Fibroblast of mammary gland (primary cell): ENCODE measurements around the gene PTPRN2.

Experiments
- DNase-seq: peaks from one replicate; pipeline ENCODE4 v3.0.0-alpha.2; 2010; ENCODE audit warnings: low read depth
- H3K4me3 ChIP-seq: 2 replicates; pipeline ENCODE4 v1.5.1; 2011; ENCODE audit warnings: low read depth, mild to moderate bottlenecking, low read length, moderate library complexity; ENCODE audit not compliant: control insufficient read depth
- TF ChIP-seq, protein P1 (sequence below): conservative IDR thresholded peaks from 2 replicates; pipeline ENCODE4 v1.5.1; 2011; ENCODE audit warnings: low read depth, low read length, inconsistent platforms; ENCODE audit not compliant: control insufficient read depth, insufficient read depth

The PTPRN2 gene

DNA sequence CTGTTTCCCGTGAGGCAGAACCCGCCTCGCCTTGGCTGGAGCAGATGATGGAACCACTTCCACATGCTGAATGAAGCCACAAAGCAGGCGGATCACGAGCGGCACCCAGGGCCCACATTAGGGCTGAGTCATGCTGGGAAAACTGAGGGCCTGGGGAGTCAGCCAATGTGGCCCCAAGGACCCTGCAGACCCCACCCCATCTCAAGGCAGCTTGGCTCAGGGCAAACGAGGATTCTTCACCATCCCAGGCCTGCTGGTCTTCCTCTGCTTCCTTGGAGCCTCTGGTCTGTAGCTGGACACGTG, 762.9 kb downstream of the PTPRN2 start:
- TF ChIP-seq, protein P1, sequence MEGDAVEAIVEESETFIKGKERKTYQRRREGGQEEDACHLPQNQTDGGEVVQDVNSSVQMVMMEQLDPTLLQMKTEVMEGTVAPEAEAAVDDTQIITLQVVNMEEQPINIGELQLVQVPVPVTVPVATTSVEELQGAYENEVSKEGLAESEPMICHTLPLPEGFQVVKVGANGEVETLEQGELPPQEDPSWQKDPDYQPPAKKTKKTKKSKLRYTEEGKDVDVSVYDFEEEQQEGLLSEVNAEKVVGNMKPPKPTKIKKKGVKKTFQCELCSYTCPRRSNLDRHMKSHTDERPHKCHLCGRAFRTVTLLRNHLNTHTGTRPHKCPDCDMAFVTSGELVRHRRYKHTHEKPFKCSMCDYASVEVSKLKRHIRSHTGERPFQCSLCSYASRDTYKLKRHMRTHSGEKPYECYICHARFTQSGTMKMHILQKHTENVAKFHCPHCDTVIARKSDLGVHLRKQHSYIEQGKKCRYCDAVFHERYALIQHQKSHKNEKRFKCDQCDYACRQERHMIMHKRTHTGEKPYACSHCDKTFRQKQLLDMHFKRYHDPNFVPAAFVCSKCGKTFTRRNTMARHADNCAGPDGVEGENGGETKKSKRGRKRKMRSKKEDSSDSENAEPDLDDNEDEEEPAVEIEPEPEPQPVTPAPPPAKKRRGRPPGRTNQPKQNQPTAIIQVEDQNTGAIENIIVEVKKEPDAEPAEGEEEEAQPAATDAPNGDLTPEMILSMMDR: no peak
- no peak overlapping the region for H3K4me3 ChIP-seq
- DNase-seq: no peak

DNA sequence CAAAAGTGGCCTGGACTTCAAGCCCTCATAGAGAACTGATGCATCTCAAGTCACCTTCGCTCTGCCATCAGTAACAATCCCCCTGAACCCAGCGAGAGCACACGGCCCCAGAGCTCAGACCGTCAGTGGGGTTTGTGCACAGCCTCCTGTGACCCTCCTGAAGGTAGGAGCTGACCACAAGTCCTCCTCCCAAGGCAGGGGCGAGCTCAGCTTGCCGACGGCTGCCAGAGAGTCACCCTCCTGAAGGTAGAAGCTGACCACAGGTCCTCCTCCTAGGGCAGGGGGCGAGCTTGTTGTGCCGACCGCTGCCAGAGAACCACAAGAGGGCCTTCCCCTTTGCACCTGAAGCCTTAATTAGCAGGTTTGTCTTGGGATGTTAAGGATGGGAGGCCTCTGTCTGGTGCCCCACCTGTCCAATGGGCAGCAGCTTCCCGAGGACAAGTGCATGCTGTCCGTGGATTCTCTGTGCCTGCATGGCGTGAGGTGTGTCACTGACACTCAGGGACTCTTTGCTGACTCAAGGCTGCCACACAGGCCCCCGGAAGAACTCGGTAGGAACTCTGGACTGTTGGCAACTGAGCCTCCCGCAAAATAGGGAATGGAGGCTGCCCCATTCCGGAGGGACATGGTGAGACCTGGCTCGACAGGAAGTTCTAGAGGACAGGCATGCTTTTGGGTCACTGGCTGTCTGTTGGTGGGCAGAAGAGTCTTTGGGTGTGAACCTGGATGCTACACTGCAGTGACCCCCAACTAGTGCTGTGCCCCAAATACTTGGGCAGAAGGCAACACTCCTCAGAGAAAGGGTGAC, 763.4 kb downstream of the PTPRN2 start:
- no peak for DNase-seq

DNA sequence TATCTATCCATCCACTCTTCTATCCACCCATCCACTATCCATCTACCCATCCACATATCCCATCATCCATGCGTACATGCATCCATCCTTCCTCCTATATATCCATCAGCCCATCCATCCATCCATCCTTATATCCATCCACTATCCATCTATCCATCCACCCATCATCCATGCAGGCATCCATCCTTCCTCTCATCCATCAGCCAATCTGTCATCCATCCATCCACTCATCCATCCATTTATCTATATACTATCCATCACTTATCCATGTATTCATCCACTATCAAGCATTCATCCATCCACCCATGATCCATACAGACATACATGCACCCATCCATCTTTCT, 765.0 kb downstream of the PTPRN2 start:
- DNase-seq: no peak
- TF ChIP-seq, protein P1: no peak
- H3K4me3 ChIP-seq: no peak overlapping the region

More for the DNA sequence above, 763.4 kb downstream of the PTPRN2 start:
- H3K4me3 ChIP-seq: no peak overlapping the region
- TF ChIP-seq, protein P1: no peak

DNA sequence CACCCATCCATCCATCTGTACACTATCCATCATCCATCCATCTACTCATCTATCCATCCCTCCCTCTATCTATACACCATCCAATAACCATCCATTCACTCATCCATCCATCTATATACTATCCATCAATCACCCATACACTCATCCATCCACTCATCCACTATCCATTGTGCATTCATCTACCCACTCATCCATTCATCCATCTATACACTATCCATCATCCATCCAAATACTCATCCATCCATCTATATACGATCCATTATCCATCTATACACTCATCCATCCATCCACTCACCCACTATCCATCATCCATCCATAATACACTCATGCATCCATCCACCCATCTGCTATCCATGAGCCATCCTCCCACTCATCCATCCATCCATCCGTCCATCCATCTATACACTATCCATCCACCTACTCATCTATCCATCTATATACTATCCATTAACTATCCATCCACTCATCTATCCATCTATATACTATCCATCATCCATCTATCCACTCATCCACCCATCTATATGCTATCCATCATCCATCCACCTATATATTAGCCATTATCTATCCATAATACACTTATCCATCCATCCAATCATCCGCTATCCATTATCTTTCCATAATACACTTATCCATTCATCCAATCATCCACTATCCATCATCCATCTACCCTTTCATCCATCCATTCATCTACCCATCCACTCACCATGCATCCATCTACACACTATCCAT, 765.5 kb downstream of the PTPRN2 start:
- no peak for DNase-seq
- H3K4me3 ChIP-seq: no peak overlapping the region
- TF ChIP-seq, protein P1: no peak

DNA sequence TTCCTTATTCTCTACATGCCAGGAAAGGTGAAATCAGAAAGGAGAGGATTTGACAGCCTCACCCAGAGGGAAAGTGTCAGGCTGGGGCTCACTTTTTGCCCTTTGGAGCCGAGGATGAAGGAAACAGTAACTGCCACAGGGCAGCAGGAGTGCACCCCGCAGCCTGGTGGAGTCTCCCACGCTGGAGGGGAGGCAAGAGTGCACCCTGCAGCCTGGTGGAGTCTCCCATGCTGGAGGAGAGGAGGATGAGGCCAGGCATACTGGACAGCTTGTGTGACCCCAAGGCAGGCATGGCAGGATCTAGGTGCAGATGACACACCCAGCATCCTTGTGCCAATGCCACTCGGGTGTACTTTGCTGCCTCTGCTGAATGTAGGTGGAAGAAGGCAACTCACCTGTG, 766.8 kb downstream of the PTPRN2 start:
- no peak overlapping the region for H3K4me3 ChIP-seq
- TF ChIP-seq, protein P1: no peak
- no peak for DNase-seq

DNA sequence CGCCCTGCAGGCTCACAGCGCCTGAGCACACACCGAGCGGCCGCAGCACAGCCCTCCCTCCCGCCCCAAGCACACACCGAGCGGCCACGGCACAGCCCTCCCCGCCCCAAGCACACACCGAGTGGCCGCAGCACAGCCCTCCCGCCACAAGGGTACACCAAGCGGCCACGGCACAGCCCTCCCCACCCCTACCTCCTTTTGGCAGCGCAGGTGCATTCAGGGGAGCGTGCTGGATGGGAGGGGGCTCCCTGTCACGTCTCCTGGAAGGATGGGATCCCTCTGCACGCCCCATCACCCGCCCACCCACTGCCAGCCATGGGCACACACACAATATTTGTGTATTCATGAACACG, 768.2 kb downstream of the PTPRN2 start:
- DNase-seq: no peak
- H3K4me3 ChIP-seq: no peak overlapping the region
- TF ChIP-seq, protein P1: no peak
